Endothelial cell of umbilical vein (primary cell): Measurements from ENCODE around the gene MED12L. TPM values are rescaled to one million over a fixed set of nuclear protein-coding genes. Genes with fewer than 3 reads are reported as not detected.

Source experiments
- BruUV-seq: library from RNA; stranded (reverse); fragments of 400-500 nt; replicated peaks from 2 replicates; lab custom pipeline; 2021; lab: Mats Ljungman, UMichigan
- CTCF ChIA-PET: fragments of 300-600, 350-600 bp; sonication (Branson Sonifier 250); formaldehyde crosslinking; loops from one replicate; lab custom pipeline; 2021; ENCODE audit warnings: antibody characterized with exemption, inconsistent platforms; lab: Charles Lee
- POLR2A ChIA-PET: fragments of 300-600, 350-600 bp; sonication (Branson Sonifier 250); formaldehyde crosslinking; loops from one replicate; lab custom pipeline; 2021; ENCODE audit warnings: antibody characterized with exemption, inconsistent platforms; lab: Charles Lee
- DNase-seq: peaks from one replicate; pipeline ENCODE4 v3.0.0-alpha.2; 2011; ENCODE audit warnings: low read depth, low spot score
- FAIRE-seq: peaks from 2 replicates; lab custom pipeline; 2011; peaks lifted over from hg19 to GRCh38; lab: Jason Lieb, UNC
- H2AFZ ChIP-seq: 2 replicates; pipeline ENCODE4 v1.6.0; 2012; ENCODE audit warnings: low read depth, low read length, control low read depth, inconsistent platforms
- H3K27ac ChIP-seq: 2 replicates; pipeline ENCODE4 v1.5.1; 2011; ENCODE audit warnings: low read depth, mild to moderate bottlenecking, control low read depth, low read length, moderate library complexity; ENCODE audit not compliant: insufficient read depth
- H3K27me3 ChIP-seq, 2 experiments: 2 replicates each; pipeline versions ENCODE4 v1.6.0 to v1.6.1; 2011; ENCODE audit warnings: low read length in 2 of 2, mixed read lengths in 1 of 2; ENCODE audit not compliant: control insufficient read depth in 2 of 2, insufficient read depth in 2 of 2
- H3K36me3 ChIP-seq, 2 experiments: 2 replicates in 1 of 2; 3 replicates in 1 of 2; pipeline ENCODE4 v1.5.1; 2011; ENCODE audit warnings: low read length in 2 of 2, mild to moderate bottlenecking in 1 of 2, moderate library complexity in 1 of 2; ENCODE audit not compliant: control insufficient read depth in 2 of 2, insufficient read depth in 2 of 2; ENCODE audit errors: extremely low read depth in 1 of 2
- H3K4me1 ChIP-seq: 3 replicates; pipeline ENCODE4 v1.5.1; 2011; ENCODE audit warnings: mild to moderate bottlenecking, low read length; ENCODE audit not compliant: control insufficient read depth, insufficient read depth; ENCODE audit errors: extremely low read depth
- H3K4me2 ChIP-seq: 2 replicates; pipeline ENCODE4 v1.6.1; 2011; ENCODE audit warnings: low read length, control low read depth, mixed read lengths; ENCODE audit not compliant: insufficient read depth
- H3K4me3 ChIP-seq, 3 experiments: fragments of 200-600 bp in 1 of 3; sonication (generic), shearing (Covaris generic) in 1 of 3; replicated peaks in 1 of 3; 2 replicates each; pipeline ENCODE4 v1.5.1; 2011 to 2016; ENCODE audit warnings: control low read depth in 3 of 3, low read length in 3 of 3, mild to moderate bottlenecking in 2 of 3, inconsistent platforms in 1 of 3, low read depth in 1 of 3, moderate library complexity in 1 of 3; ENCODE audit not compliant: insufficient read depth in 1 of 3
- H3K79me2 ChIP-seq: 2 replicates; pipeline ENCODE4 v1.6.0; 2012; ENCODE audit warnings: low read length, inconsistent platforms; ENCODE audit not compliant: control insufficient read depth, insufficient read depth
- H3K9ac ChIP-seq: replicated peaks from 2 replicates; pipeline ENCODE3; 2011; ENCODE audit warnings: low read length, control low read depth; ENCODE audit not compliant: insufficient read depth; ENCODE audit errors: extremely low read depth
- H3K9me1 ChIP-seq: replicated peaks from 3 replicates; pipeline ENCODE4 v1.6.0; 2011; ENCODE audit warnings: mild to moderate bottlenecking, low read length; ENCODE audit not compliant: control insufficient read depth, insufficient read depth; ENCODE audit errors: extremely low read depth
- H3K9me3 ChIP-seq: replicated peaks from 2 replicates; pipeline ENCODE4 v1.5.1; 2012; ENCODE audit warnings: low read length, inconsistent platforms; ENCODE audit not compliant: control insufficient read depth, insufficient read depth
- H4K20me1 ChIP-seq: replicated peaks from 2 replicates; pipeline ENCODE3; 2011; ENCODE audit warnings: mild to moderate bottlenecking, low read length; ENCODE audit not compliant: control insufficient read depth, insufficient read depth; ENCODE audit errors: extremely low read depth
- EZH2 ChIP-seq: IDR thresholded peaks from 2 replicates; pipeline ENCODE4 v1.6.1; 2012; ENCODE audit warnings: borderline replicate concordance, low read depth, mild to moderate bottlenecking, moderate library complexity, low read length, inconsistent platforms; ENCODE audit not compliant: severe bottlenecking
- FOS ChIP-seq: IDR thresholded peaks from 2 replicates; pipeline ENCODE4 v1.6.1; 2011; ENCODE audit warnings: mild to moderate bottlenecking, low read length, moderate library complexity, borderline replicate concordance; ENCODE audit not compliant: insufficient read depth
- GATA2 ChIP-seq: IDR thresholded peaks from 2 replicates; pipeline ENCODE4 v1.7.0; 2011; ENCODE audit warnings: low read depth, mild to moderate bottlenecking, moderate library complexity, mixed read lengths, low read length; ENCODE audit not compliant: insufficient read length, insufficient read depth
- JUN ChIP-seq: IDR thresholded peaks from 2 replicates; pipeline ENCODE4 v1.6.1; 2011; ENCODE audit warnings: borderline replicate concordance, low read depth; ENCODE audit not compliant: insufficient read length, insufficient read depth
- MAX ChIP-seq: IDR thresholded peaks from 2 replicates; pipeline ENCODE4 v1.6.1; 2011; ENCODE audit not compliant: insufficient read depth, insufficient read length
- MYC ChIP-seq: IDR thresholded peaks from one replicate; pipeline ENCODE4 v1.6.1; 2011; ENCODE audit warnings: mild to moderate bottlenecking, low read depth, low read length
- POLR2A ChIP-seq: IDR thresholded peaks from 2 replicates; pipeline ENCODE4 v1.6.1; 2012; ENCODE audit warnings: low read depth, mild to moderate bottlenecking, control low read depth, low read length
- POLR2AphosphoS5 ChIP-seq: IDR thresholded peaks from 2 replicates; pipeline ENCODE4 v1.6.1; 2012; ENCODE audit warnings: low read depth, mild to moderate bottlenecking, control low read depth, low read length, moderate library complexity; ENCODE audit not compliant: insufficient read depth
- dilution Hi-C: fragments of 300-500 bp; cut with MboI; formaldehyde crosslinking; loops from one replicate; pipeline ENCODE4 v1.15.0; 2019; ENCODE audit warnings: low sequenced_read_pairs; ENCODE audit not compliant: extremely low pct_ligation_motif_present
- intact Hi-C: fragments of 100-400 bp; cut with micrococcal nuclease; formaldehyde crosslinking; loops from one replicate; pipeline ENCODE4 v1.10.0; 2022
- polyA plus RNA-seq, 4 experiments: library from polyadenylated mRNA; depleted of rRNA in 3 of 4; stranded (reverse) in 3 of 4; unstranded in 1 of 4; fragments of >200 nt; gene quantifications; 2 replicates each; pipeline versions ENCODE4 v1.2.1 to v1.2.3, GENCODE V29; 2011 to 2012; ENCODE audit warnings: missing spikeins in 1 of 4
- total RNA-seq: library from RNA; stranded (reverse); gene quantifications from 2 replicates; pipeline ENCODE4 v1.2.3, GENCODE V29; 2021
- TF ChIP-seq, protein P1 (sequence below), 2 donors: IDR thresholded peaks; 1 replicate in 1 of 2; 2 replicates in 1 of 2; pipeline ENCODE4 v1.5.1; 2011; ENCODE audit warnings: low read length in 2 of 2, mild to moderate bottlenecking in 2 of 2, moderate library complexity in 2 of 2, control low read depth in 1 of 2, inconsistent platforms in 1 of 2, low read depth in 1 of 2; ENCODE audit not compliant: insufficient read depth in 1 of 2; ENCODE audit errors: extremely low read depth in 1 of 2

Gene MED12L
- total and polyA plus RNA-seq, 2 donors (not counting 3 experiments of a cell fraction or from before 2014, with no cell fraction given): 0.03 to 0.27 TPM

DNA sequence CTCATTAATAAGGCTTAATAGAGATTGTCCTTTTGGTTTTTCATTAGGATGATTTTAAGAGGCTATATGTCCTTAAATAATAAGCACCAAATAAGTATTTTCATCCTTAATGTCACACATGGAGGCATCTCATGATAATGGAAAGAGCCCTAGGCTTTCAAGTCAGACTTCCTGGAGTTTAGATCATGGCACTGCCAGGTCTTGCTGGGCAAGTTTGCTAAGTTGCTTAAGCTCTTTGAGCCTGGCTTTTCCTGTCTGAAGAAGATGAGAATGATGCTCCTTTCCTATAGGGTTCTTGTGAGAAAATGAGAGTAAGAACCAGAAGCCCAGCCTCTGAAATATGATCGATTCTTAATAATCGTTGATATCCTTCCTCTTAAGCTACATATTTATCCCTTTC is 322.5 kb downstream of the MED12L start:
- intact Hi-C loops: no loop called here
- ChIA-PET POLR2A (no interaction called here), CTCF (no interaction called here)
- DNase-seq (no peak), FAIRE-seq (no peak)
- Histone ChIP-seq H3K9me1 (no peaks in the 10 kb centered on the region), H3K27ac (no peak overlapping the region), H4K20me1 (no peaks in the 10 kb centered on the region), H3K4me2 (no peak overlapping the region), H3K9me3 (no peaks in the 10 kb centered on the region), H2AFZ (no peak overlapping the region), H3K27me3 (peaks cover 0 to 2% of the 10 kb centered on the region in 2 experiments), H3K4me1 (no peaks in the 10 kb centered on the region), H3K36me3 (no peaks in the 10 kb centered on the region), H3K79me2 (no peaks in the 10 kb centered on the region), H3K4me3 (no peak overlapping the region), H3K9ac (no peak overlapping the region)
- no peak for TF ChIP-seq POLR2AphosphoS5
- TF ChIP-seq EZH2: no peak
- no peak for TF ChIP-seq JUN
- TF ChIP-seq GATA2: no peak
- no peak for TF ChIP-seq MAX
- no peak for TF ChIP-seq FOS
- no peak for TF ChIP-seq POLR2A
- TF ChIP-seq MYC: no peak
- TF ChIP-seq, protein P1, sequence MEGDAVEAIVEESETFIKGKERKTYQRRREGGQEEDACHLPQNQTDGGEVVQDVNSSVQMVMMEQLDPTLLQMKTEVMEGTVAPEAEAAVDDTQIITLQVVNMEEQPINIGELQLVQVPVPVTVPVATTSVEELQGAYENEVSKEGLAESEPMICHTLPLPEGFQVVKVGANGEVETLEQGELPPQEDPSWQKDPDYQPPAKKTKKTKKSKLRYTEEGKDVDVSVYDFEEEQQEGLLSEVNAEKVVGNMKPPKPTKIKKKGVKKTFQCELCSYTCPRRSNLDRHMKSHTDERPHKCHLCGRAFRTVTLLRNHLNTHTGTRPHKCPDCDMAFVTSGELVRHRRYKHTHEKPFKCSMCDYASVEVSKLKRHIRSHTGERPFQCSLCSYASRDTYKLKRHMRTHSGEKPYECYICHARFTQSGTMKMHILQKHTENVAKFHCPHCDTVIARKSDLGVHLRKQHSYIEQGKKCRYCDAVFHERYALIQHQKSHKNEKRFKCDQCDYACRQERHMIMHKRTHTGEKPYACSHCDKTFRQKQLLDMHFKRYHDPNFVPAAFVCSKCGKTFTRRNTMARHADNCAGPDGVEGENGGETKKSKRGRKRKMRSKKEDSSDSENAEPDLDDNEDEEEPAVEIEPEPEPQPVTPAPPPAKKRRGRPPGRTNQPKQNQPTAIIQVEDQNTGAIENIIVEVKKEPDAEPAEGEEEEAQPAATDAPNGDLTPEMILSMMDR (IDR thresholded peaks at IDR 0.05; ENCODE audit: extremely low read depth in 1 of 2, insufficient read depth in 1 of 2, low read depth in 1 of 2, low read length in 2 of 2): no peak
- BruUV-seq: no TSS peak
- dilution Hi-C loops: no loop called here
